Activated CD4-positive, alpha-beta memory T cell treated with anti-CD3 and anti-CD28 coated beads, Interleukin-2, amount 10 ng/mL, durations not matched to agents 7 days and 5 days (primary cell): Measurements from ENCODE around the gene RANBP6. TPM values are rescaled to one million over a fixed set of nuclear protein-coding genes. Genes with fewer than 3 reads are reported as not detected.

Experiments used
- CTCF ChIA-PET: fragments of 350-600 bp; sonication (Branson Sonifier 250); formaldehyde crosslinking; loops from one replicate; lab custom pipeline; 2021; ENCODE audit warnings: antibody characterized with exemption, inconsistent platforms; lab: Charles Lee
- POLR2A ChIA-PET: fragments of 350-600 bp; sonication (Branson Sonifier 250); formaldehyde crosslinking; loops from one replicate; lab custom pipeline; 2021; ENCODE audit warnings: antibody characterized with exemption; lab: Charles Lee
- DNase-seq: peaks from one replicate; pipeline ENCODE4 v3.0.0-alpha.2; 2020
- H3K27ac Mint-ChIP-seq: one replicate; pipeline ENCODE4 v1.8.0; 2021; ENCODE audit warnings: mild to moderate bottlenecking, mixed read lengths
- H3K27me3 Mint-ChIP-seq: one replicate; pipeline ENCODE4 v1.8.0; 2021; ENCODE audit warnings: mixed read lengths
- H3K36me3 Mint-ChIP-seq: one replicate; pipeline ENCODE4 v1.8.0; 2021; ENCODE audit warnings: low read depth, mixed read lengths
- H3K4me1 Mint-ChIP-seq: one replicate; pipeline ENCODE4 v1.8.0; 2021; ENCODE audit warnings: mixed read lengths
- H3K4me3 Mint-ChIP-seq: one replicate; pipeline ENCODE4 v1.8.0; 2021; ENCODE audit warnings: mild to moderate bottlenecking, mixed read lengths
- H3K9me3 Mint-ChIP-seq: one replicate; pipeline ENCODE4 v1.8.0; 2021; ENCODE audit warnings: mixed read lengths
- total RNA-seq, 2 experiments: library from RNA; stranded (reverse); gene quantifications; one replicate each; pipeline ENCODE4 v1.2.3, GENCODE V29; 2021

RANBP6 gene
- total RNA-seq, 2 experiments from 2014 or later: 22.0 to 23.3 TPM

DNA sequence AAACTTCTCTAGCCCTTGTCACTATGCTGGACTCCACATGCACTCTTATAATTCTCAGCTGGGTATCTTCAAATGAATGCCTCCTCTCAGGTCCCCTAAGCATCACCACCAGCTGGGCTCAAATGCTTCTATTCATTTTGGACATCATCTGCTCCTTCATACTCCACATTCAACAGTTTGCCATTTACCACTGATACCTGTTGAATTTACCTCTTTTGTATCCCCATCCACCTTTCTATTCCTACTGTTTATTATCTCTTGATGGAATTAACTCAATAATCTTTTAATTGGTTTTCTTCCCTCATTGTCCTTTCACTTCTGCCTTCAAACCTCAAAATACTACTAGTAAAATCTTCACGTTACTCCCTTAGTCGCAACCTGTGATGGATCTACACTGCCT, 14.5 kb downstream of the RANBP6 start:
- H3K27ac Mint-ChIP-seq: no peak overlapping the region
- no peaks in the 10 kb centered on the region for H3K9me3 Mint-ChIP-seq
- H3K4me1 Mint-ChIP-seq: peaks cover 33% of the 10 kb centered on the region
- ChIA-PET CTCF (no interaction called here), POLR2A (no interaction called here)
- peaks cover 22% of the 10 kb centered on the region for H3K36me3 Mint-ChIP-seq
- no peak for DNase-seq
- H3K27me3 Mint-ChIP-seq: no peaks in the 10 kb centered on the region
- H3K4me3 Mint-ChIP-seq: no peak overlapping the region

- ChIA-PET CTCF (interaction anchor here (0.9 to 1.9 kb wide), 3 partner anchors 55 to 167 kb away, joined by 3 to 5 read pairs (median 3); partner anchors contain the start of gene ERMP1), POLR2A (interaction anchor here (1.2 kb wide), 1 partner anchor 8 kb away, joined by 3 read pairs; no protein-coding TSS in a partner anchor)
- H3K36me3 Mint-ChIP-seq: peaks cover 22% of the 10 kb centered on the region
- no peak overlapping the region for H3K4me3 Mint-ChIP-seq
- H3K4me1 Mint-ChIP-seq: peaks cover 28% of the 10 kb centered on the region
- H3K9me3 Mint-ChIP-seq: no peaks in the 10 kb centered on the region
- H3K27ac Mint-ChIP-seq: no peak overlapping the region
- DNase-seq: no peak
- no peaks in the 10 kb centered on the region for H3K27me3 Mint-ChIP-seq
These were observed 15.9 kb downstream of the RANBP6 start for GRCh38 chr9:5999443-6000101.

GRCh38 chr9:5994493-5994892, 20.9 kb downstream of the RANBP6 start:
- DNase-seq: no peak
- H3K4me3 Mint-ChIP-seq: no peak overlapping the region
- no peaks in the 10 kb centered on the region for H3K27me3 Mint-ChIP-seq
- no peak overlapping the region for H3K27ac Mint-ChIP-seq
- POLR2A ChIA-PET: no interaction called here
- peaks cover 10% of the 10 kb centered on the region for H3K4me1 Mint-ChIP-seq
- no peaks in the 10 kb centered on the region for H3K9me3 Mint-ChIP-seq
- H3K36me3 Mint-ChIP-seq: peaks cover 9% of the 10 kb centered on the region
- CTCF ChIA-PET: interaction anchor here (0.8 kb wide), 1 partner anchor 294 kb away, joined by 3 read pairs; no protein-coding TSS in a partner anchor

DNA sequence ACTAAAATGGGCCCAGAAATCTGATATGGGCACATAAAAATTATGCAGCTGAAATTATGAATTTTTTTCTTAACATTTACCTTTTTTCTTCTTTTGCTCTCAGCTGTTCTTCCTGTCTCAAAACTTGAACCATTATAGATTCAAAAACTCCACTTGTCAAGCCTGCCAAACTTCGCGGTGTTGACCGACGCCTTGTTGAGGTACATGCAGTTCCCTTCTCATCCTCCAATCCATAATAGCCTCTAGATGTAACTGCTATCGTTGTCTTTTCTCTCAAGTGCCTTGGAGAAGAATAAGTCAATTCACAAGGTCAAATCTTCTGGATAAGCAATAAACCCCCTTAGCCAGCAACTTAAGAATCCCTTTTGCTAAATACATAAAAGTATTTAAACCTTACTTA, 27.2 kb downstream of the RANBP6 start:
- no peak for DNase-seq
- Mint-ChIP-seq H3K4me3 (no peak overlapping the region), H3K27ac (no peak overlapping the region), H3K9me3 (no peaks in the 10 kb centered on the region), H3K4me1 (peaks cover 1% of the 10 kb centered on the region), H3K36me3 (peaks cover 21% of the 10 kb centered on the region), H3K27me3 (no peaks in the 10 kb centered on the region)
- ChIA-PET CTCF (interaction anchor here (1.3 kb wide), 1 partner anchor 36 kb away, joined by 3 read pairs; no protein-coding TSS in a partner anchor), POLR2A (no interaction called here)

DNA sequence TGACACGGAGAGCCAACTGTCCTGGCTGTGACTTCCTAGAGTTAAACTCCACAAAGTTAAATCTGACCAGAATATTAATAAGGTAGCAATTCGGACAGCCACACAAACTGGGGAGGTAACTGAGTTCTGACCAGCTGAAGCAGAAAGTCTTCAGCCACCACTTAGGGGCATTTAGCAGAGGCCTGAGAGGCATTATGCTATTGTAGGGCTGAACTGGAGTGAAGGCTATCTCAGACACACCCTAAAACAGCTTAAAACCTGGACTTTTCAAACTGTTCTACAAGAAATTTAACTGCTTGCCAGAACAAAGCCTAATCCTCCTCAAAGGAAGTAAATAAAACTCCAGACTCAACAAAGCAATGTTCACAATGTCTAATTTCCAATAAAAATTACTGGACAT, 32.4 kb downstream of the RANBP6 start:
- DNase-seq: no peak
- H3K4me1 Mint-ChIP-seq: peaks cover 4% of the 10 kb centered on the region
- H3K36me3 Mint-ChIP-seq: peaks cover 25% of the 10 kb centered on the region
- ChIA-PET POLR2A (no interaction called here), CTCF (interaction anchor here (0.6 kb wide), 1 partner anchor 1226 kb away, joined by 4 read pairs; no protein-coding TSS in a partner anchor)
- H3K27ac Mint-ChIP-seq: no peak overlapping the region
- no peaks in the 10 kb centered on the region for H3K9me3 Mint-ChIP-seq
- H3K27me3 Mint-ChIP-seq: no peaks in the 10 kb centered on the region
- no peak overlapping the region for H3K4me3 Mint-ChIP-seq

GRCh38 chr9:5982317-5982716, 33.1 kb downstream of the RANBP6 start:
- Mint-ChIP-seq H3K36me3 (peaks cover 24% of the 10 kb centered on the region), H3K27me3 (no peaks in the 10 kb centered on the region), H3K9me3 (no peaks in the 10 kb centered on the region), H3K4me1 (peaks cover 4% of the 10 kb centered on the region), H3K4me3 (no peak overlapping the region), H3K27ac (no peak overlapping the region)
- POLR2A ChIA-PET: no interaction called here
- DNase-seq: no peak
- CTCF ChIA-PET: interaction anchor here (0.6 kb wide), 1 partner anchor 240 kb away, joined by 4 read pairs; no protein-coding TSS in a partner anchor

GRCh38 chr9:5978523-5978922, 36.9 kb downstream of the RANBP6 start:
- no peaks in the 10 kb centered on the region for H3K27me3 Mint-ChIP-seq
- H3K27ac Mint-ChIP-seq: no peak overlapping the region
- peaks cover 31% of the 10 kb centered on the region for H3K36me3 Mint-ChIP-seq
- ChIA-PET POLR2A (no interaction called here), CTCF (interaction anchor here (0.8 kb wide), 1 partner anchor 92 kb away, joined by 4 read pairs; no protein-coding TSS in a partner anchor)
- peaks cover 11% of the 10 kb centered on the region for H3K4me1 Mint-ChIP-seq
- no peak for DNase-seq
- H3K9me3 Mint-ChIP-seq: no peaks in the 10 kb centered on the region
- no peak overlapping the region for H3K4me3 Mint-ChIP-seq

- CTCF ChIA-PET: interaction anchor here (0.7 to 1.3 kb wide), 4 partner anchors 58 to 279 kb away, joined by 3 to 5 read pairs (median 3); partner anchors contain the start of gene ERMP1
- Mint-ChIP-seq H3K27ac (peak overlapping the region; percentile 36), H3K27me3 (no peaks in the 10 kb centered on the region), H3K9me3 (no peaks in the 10 kb centered on the region), H3K4me3 (no peak overlapping the region), H3K36me3 (peaks cover 31% of the 10 kb centered on the region), H3K4me1 (peaks cover 18% of the 10 kb centered on the region)
- no peak for DNase-seq
- POLR2A ChIA-PET: interaction anchor here (1.5 kb wide), 1 partner anchor 31 kb away, joined by 7 read pairs; a partner anchor contains a TSS
These were observed 38.6 kb downstream of the RANBP6 start for GRCh38 chr9:5976674-5977397.

DNA sequence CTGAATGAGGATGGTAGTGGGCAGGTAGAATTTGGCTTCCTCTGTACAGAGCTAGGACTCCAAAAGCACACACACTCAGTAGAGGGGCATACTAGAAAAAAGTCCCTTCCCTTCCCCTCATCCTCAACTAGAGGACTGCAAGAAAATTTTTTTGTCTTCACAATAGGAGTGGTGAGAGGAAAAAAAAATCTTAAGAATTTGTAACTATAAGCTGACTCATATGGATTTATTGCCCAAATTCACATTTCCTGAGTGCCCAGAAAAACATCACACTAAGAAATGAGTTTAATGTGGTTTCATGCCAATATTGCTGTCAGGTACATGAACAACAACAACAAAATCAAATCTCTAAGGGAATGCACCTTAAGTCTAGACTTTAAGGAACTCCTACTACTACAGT, 43.7 kb downstream of the RANBP6 start:
- DNase-seq: no peak
- Mint-ChIP-seq H3K27me3 (no peaks in the 10 kb centered on the region), H3K4me1 (peaks cover 11% of the 10 kb centered on the region), H3K4me3 (no peak overlapping the region), H3K36me3 (peaks cover 43% of the 10 kb centered on the region), H3K27ac (no peak overlapping the region), H3K9me3 (no peaks in the 10 kb centered on the region)
- ChIA-PET CTCF (no interaction called here), POLR2A (no interaction called here)

Other genes with a start within 250 kb of the RANBP6 start
- 10 to 100 TPM; 35.1 to 39.1 TPM for gene ERMP1, start 182.5 kb downstream of the RANBP6 start, total RNA-seq
- not detected for gene MLANA, start 124.7 kb downstream of the RANBP6 start, total RNA-seq
- not detected for gene IL33, start 200.2 kb upstream of the RANBP6 start, total RNA-seq